NCI-H748 (cell line): Measurements from ENCODE around the gene ANKRD44.

Experiments used
- DNase-seq: peaks from one replicate; lab custom pipeline; 2025; ENCODE audit not compliant: unreplicated experiment; lab: John Stamatoyannopoulos, UW

ANKRD44 gene

GRCh38 chr2:197322724-197323720 is 12.4 kb upstream of the ANKRD44 start:
- no peak for DNase-seq

GRCh38 chr2:197322143-197322542 is 11.6 kb upstream of the ANKRD44 start:
- DNase-seq: no peak

- DNase-seq: no peak
These were observed 4.8 kb upstream of the ANKRD44 start for GRCh38 chr2:197315371-197315770.

GRCh38 chr2:197312186-197312585 is 1.6 kb upstream of the ANKRD44 start:
- no peak for DNase-seq

- DNase-seq: no peak
These were observed 947 bp upstream of the ANKRD44 start for GRCh38 chr2:197311421-197312033.

GRCh38 chr2:197310987-197311420 is 424 bp upstream of the ANKRD44 start:
- no peak for DNase-seq

GRCh38 chr2:197309691-197310231 is 819 bp downstream of the ANKRD44 start:
- DNase-seq: peak; percentile 80

GRCh38 chr2:197308996-197309690 is 1.4 kb downstream of the ANKRD44 start:
- DNase-seq: no peak

- no peak for DNase-seq
These were observed 2.0 kb downstream of the ANKRD44 start for GRCh38 chr2:197308585-197308984.

- DNase-seq: no peak
These were observed 2.6 kb downstream of the ANKRD44 start for GRCh38 chr2:197307933-197308521.

- DNase-seq: no peak
These were observed 3.2 kb downstream of the ANKRD44 start for GRCh38 chr2:197307236-197307932.

- no peak for DNase-seq
These were observed 3.9 kb downstream of the ANKRD44 start for GRCh38 chr2:197306696-197307040.

GRCh38 chr2:197306024-197306695 is 4.4 kb downstream of the ANKRD44 start:
- DNase-seq: no peak

- no peak for DNase-seq
These were observed 6.0 kb downstream of the ANKRD44 start for GRCh38 chr2:197304556-197305011.

- no peak for DNase-seq
These were observed 10.4 kb downstream of the ANKRD44 start for GRCh38 chr2:197300139-197300538.

GRCh38 chr2:197298609-197299008 is 12.0 kb downstream of the ANKRD44 start:
- DNase-seq: no peak

- DNase-seq: no peak
These were observed 12.7 kb downstream of the ANKRD44 start for GRCh38 chr2:197297772-197298318.

GRCh38 chr2:197297266-197297665 is 13.3 kb downstream of the ANKRD44 start:
- DNase-seq: no peak

- no peak for DNase-seq
These were observed 13.7 kb downstream of the ANKRD44 start for GRCh38 chr2:197296835-197297234.
